Right ventricle myocardium superior (tissue), 1 donor: Measurements from ENCODE around the gene LRRC10B. TPM values are rescaled to one million over a fixed set of nuclear protein-coding genes. Genes with fewer than 3 reads are reported as not detected.

Experiments
- ATAC-seq: fragments of 200-7000 bp; cut with Tn5 transposase; one replicate; pipeline ENCODE4 v1.9.1; 2020; ENCODE audit warnings: mild to moderate bottlenecking; ENCODE audit not compliant: poor library complexity
- DNase-seq: peaks from one replicate; pipeline ENCODE4 v3.0.0-alpha.2; 2020
- intact Hi-C: fragments of 100-400 bp; cut with DNase I; formaldehyde crosslinking; loops from one replicate; pipeline ENCODE4 v1.11.2; 2022
- total RNA-seq: library from RNA; stranded (reverse); fragmentation: NEBNext Ultra II Directional; extraction: Animal tissue kit (Norgen Biotek cat#: 25700); gene quantifications from one replicate; pipeline ENCODE4 v1.2.1, GENCODE V29; 2021
- donor health status: DM: no; HTN: yes; CAD: no; lungs with severe emphysema.

Gene LRRC10B
- total RNA-seq, 1 donor from 2014 or later, result 0.46 TPM

- DNase-seq (no peak), ATAC-seq (no peak)
- intact Hi-C loops, result no loop called here
Observed at GRCh38 chr11:61536676-61537270, 28.2 kb downstream of the LRRC10B start.

- intact Hi-C loops, result no loop called here
- DNase-seq, result no peak
- no peak for ATAC-seq
Observed at GRCh38 chr11:61537326-61537725, 28.8 kb downstream of the LRRC10B start.

GRCh38 chr11:61538636-61538961, 30.1 kb downstream of the LRRC10B start:
- ATAC-seq (no peak), DNase-seq (no peak)
- intact Hi-C loops, result no loop called here

GRCh38 chr11:61539006-61539405, 30.5 kb downstream of the LRRC10B start:
- peak; percentile 42 for ATAC-seq

GRCh38 chr11:61539831-61540357, 31.3 kb downstream of the LRRC10B start:
- intact Hi-C loops, result no loop called here
- ATAC-seq (no peak), DNase-seq (no peak)

More at GRCh38 chr11:61539006-61539405, 30.5 kb downstream of the LRRC10B start:
- DNase-seq, result no peak
- intact Hi-C loops, result no loop called here

- ATAC-seq, result no peak
- no peak for DNase-seq
- intact Hi-C loops, result no loop called here
Observed at GRCh38 chr11:61540528-61540927, 32.0 kb downstream of the LRRC10B start.

GRCh38 chr11:61541598-61541997, 33.0 kb downstream of the LRRC10B start:
- ATAC-seq (no peak), DNase-seq (no peak)
- intact Hi-C loops, result no loop called here

GRCh38 chr11:61542024-61542461, 33.5 kb downstream of the LRRC10B start:
- ATAC-seq (no peak), DNase-seq (no peak)
- intact Hi-C loops, result no loop called here

GRCh38 chr11:61542705-61543104, 34.2 kb downstream of the LRRC10B start:
- ATAC-seq (no peak), DNase-seq (no peak)
- intact Hi-C loops, result no loop called here

GRCh38 chr11:61543606-61544306, 35.2 kb downstream of the LRRC10B start:
- ATAC-seq (no peak), DNase-seq (no peak)
- intact Hi-C loops, result no loop called here

GRCh38 chr11:61544466-61544865, 35.9 kb downstream of the LRRC10B start:
- intact Hi-C loops, result no loop called here
- no peak for DNase-seq
- ATAC-seq, result no peak

- ATAC-seq (no peak), DNase-seq (no peak)
- intact Hi-C loops, result no loop called here
Observed at GRCh38 chr11:61545341-61545740, 36.8 kb downstream of the LRRC10B start.

GRCh38 chr11:61545921-61546320, 37.4 kb downstream of the LRRC10B start:
- DNase-seq, result no peak
- ATAC-seq, result no peak
- intact Hi-C loops, result no loop called here

GRCh38 chr11:61546663-61547062, 38.1 kb downstream of the LRRC10B start:
- DNase-seq (no peak), ATAC-seq (no peak)
- intact Hi-C loops, result no loop called here

GRCh38 chr11:61547246-61547645, 38.7 kb downstream of the LRRC10B start:
- ATAC-seq, result no peak
- intact Hi-C loops, result no loop called here
- DNase-seq, result no peak

GRCh38 chr11:61549177-61549576, 40.6 kb downstream of the LRRC10B start:
- intact Hi-C loops, result no loop called here
- no peak for DNase-seq
- no peak for ATAC-seq

GRCh38 chr11:61549662-61550568, 41.4 kb downstream of the LRRC10B start:
- ATAC-seq, result peak; percentile 48
- intact Hi-C loops, result no loop called here
- peak; percentile 63 for DNase-seq

- ATAC-seq (no peak), DNase-seq (no peak)
- intact Hi-C loops, result no loop called here
Observed at GRCh38 chr11:61550665-61551227, 42.2 kb downstream of the LRRC10B start.

GRCh38 chr11:61551634-61552033, 43.1 kb downstream of the LRRC10B start:
- ATAC-seq, result peak; percentile 86
- intact Hi-C loops, result no loop called here
- peak; percentile 85 for DNase-seq
